ENCODE data around the gene CCHCR1.

GRCh38 chr6:31204751-31205145, 47.1 kb upstream of the CCHCR1 start:
- TF ChIP-seq ZNF583 (CRISPR knock-in tag; IDR thresholded peaks at IDR 0.05) (no peak), TSHZ1 (CRISPR knock-in tag; IDR thresholded peaks at IDR 0.05) (no peak)
